ENCODE data around the gene RPSA.

Gene RPSA

GRCh38 chr3:39427506-39427905, 21.0 kb downstream of the RPSA start:
- no peaks in the 10 kb centered on the region for H3K4me1 ChIP-seq (ENCODE audit: control insufficient read depth, low read length)
- no peaks in the 10 kb centered on the region for H3K9me2 ChIP-seq (replicated peaks; ENCODE audit: control insufficient read depth, low read length)
- H4K20me1 ChIP-seq (ENCODE audit: control insufficient read depth, insufficient read depth, low read depth, low read length) = no peaks in the 10 kb centered on the region
- H3F3A ChIP-seq (ENCODE audit: control insufficient read depth, insufficient read depth) = no peaks in the 10 kb centered on the region
- no peaks in the 10 kb centered on the region for H3K9me3 ChIP-seq (ENCODE audit: control insufficient read depth, insufficient read depth, low read length)
- no peak overlapping the region for H3K4me3 ChIP-seq (ENCODE audit: low read length)
- no peak overlapping the region for H3K27ac ChIP-seq (ENCODE audit: low read depth, low read length)
- no peaks in the 10 kb centered on the region for H3K36me3 ChIP-seq (ENCODE audit: control insufficient read depth, low read length)
- TF ChIP-seq EZH2phosphoT487 (IDR thresholded peaks at IDR 0.05; ENCODE audit: borderline replicate concordance, low read length) (no peak), CTCF (IDR thresholded peaks at IDR 0.05; ENCODE audit: low read depth, low read length, poor library complexity, severe bottlenecking) (no peak)
- H3K4me2 ChIP-seq (ENCODE audit: low read length) = no peak overlapping the region
- H3K27me3 ChIP-seq (ENCODE audit: control insufficient read depth, low read length) = peaks cover 12% of the 10 kb centered on the region
- no peaks in the 10 kb centered on the region for H3K79me2 ChIP-seq (ENCODE audit: control insufficient read depth, low read length)

GRCh38 chr3:39428745-39429201, 22.3 kb downstream of the RPSA start:
- Histone ChIP-seq H3K27me3 (ENCODE audit: control insufficient read depth, low read length) (peaks cover 12% of the 10 kb centered on the region), H3K27ac (ENCODE audit: low read depth, low read length) (no peak overlapping the region), H3K9me3 (ENCODE audit: control insufficient read depth, insufficient read depth, low read length) (no peaks in the 10 kb centered on the region), H3K4me3 (ENCODE audit: low read length) (no peak overlapping the region), H3F3A (ENCODE audit: control insufficient read depth, insufficient read depth) (no peaks in the 10 kb centered on the region), H3K36me3 (ENCODE audit: control insufficient read depth, low read length) (no peaks in the 10 kb centered on the region), H3K9me2 (replicated peaks; ENCODE audit: control insufficient read depth, low read length) (no peaks in the 10 kb centered on the region), H3K4me2 (ENCODE audit: low read length) (no peak overlapping the region), H3K79me2 (ENCODE audit: control insufficient read depth, low read length) (no peaks in the 10 kb centered on the region), H4K20me1 (ENCODE audit: control insufficient read depth, insufficient read depth, low read depth, low read length) (no peaks in the 10 kb centered on the region), H3K4me1 (ENCODE audit: control insufficient read depth, low read length) (no peaks in the 10 kb centered on the region)
- TF ChIP-seq CTCF (IDR thresholded peaks at IDR 0.05; ENCODE audit: low read depth, low read length, poor library complexity, severe bottlenecking) (no peak), EZH2phosphoT487 (IDR thresholded peaks at IDR 0.05; ENCODE audit: borderline replicate concordance, low read length) (no peak)

GRCh38 chr3:39429466-39429865, 22.9 kb downstream of the RPSA start:
- TF ChIP-seq CTCF (IDR thresholded peaks at IDR 0.05; ENCODE audit: low read depth, low read length, poor library complexity, severe bottlenecking) (no peak), EZH2phosphoT487 (IDR thresholded peaks at IDR 0.05; ENCODE audit: borderline replicate concordance, low read length) (no peak)
- H3K4me3 ChIP-seq (ENCODE audit: low read length) = no peak overlapping the region

More at GRCh38 chr3:39429466-39429865, 22.9 kb downstream of the RPSA start:
- Histone ChIP-seq H3K79me2 (ENCODE audit: control insufficient read depth, low read length) (no peaks in the 10 kb centered on the region), H3K4me1 (ENCODE audit: control insufficient read depth, low read length) (no peaks in the 10 kb centered on the region), H3K9me2 (replicated peaks; ENCODE audit: control insufficient read depth, low read length) (no peaks in the 10 kb centered on the region), H4K20me1 (ENCODE audit: control insufficient read depth, insufficient read depth, low read depth, low read length) (no peaks in the 10 kb centered on the region), H3K27ac (ENCODE audit: low read depth, low read length) (no peak overlapping the region), H3K27me3 (ENCODE audit: control insufficient read depth, low read length) (peaks cover 12% of the 10 kb centered on the region), H3K4me2 (ENCODE audit: low read length) (no peak overlapping the region), H3K36me3 (ENCODE audit: control insufficient read depth, low read length) (no peaks in the 10 kb centered on the region), H3K9me3 (ENCODE audit: control insufficient read depth, insufficient read depth, low read length) (no peaks in the 10 kb centered on the region), H3F3A (ENCODE audit: control insufficient read depth, insufficient read depth) (no peaks in the 10 kb centered on the region)

Data from DOHH2 (cell line).